Keratinocyte (primary cell): ENCODE data around the gene NOTCH1. TPM values are rescaled to one million over a fixed set of nuclear protein-coding genes. Genes with fewer than 3 reads are reported as not detected.

ENCODE experiments used
- DNase-seq: peaks from one replicate; pipeline ENCODE4 v3.0.0-alpha.2; 2011; ENCODE audit warnings: low read depth, missing footprints, low spot score
- FAIRE-seq: peaks from 2 replicates; lab custom pipeline; 2011; peaks lifted over from hg19 to GRCh38; lab: Jason Lieb, UNC
- H2AFZ ChIP-seq: 2 replicates; pipeline ENCODE4 v1.6.0; 2012; ENCODE audit warnings: low read length, control low read depth, inconsistent platforms; ENCODE audit not compliant: control insufficient read depth
- H3K27ac ChIP-seq: 2 replicates; pipeline ENCODE4 v1.5.1; 2011; ENCODE audit warnings: low read length; ENCODE audit not compliant: control insufficient read depth, insufficient read depth
- H3K27me3 ChIP-seq: 3 replicates; pipeline ENCODE4 v1.6.0; 2011; ENCODE audit warnings: low read length; ENCODE audit not compliant: control insufficient read depth, insufficient read depth; ENCODE audit errors: extremely low read depth
- H3K36me3 ChIP-seq, 2 experiments: 2 replicates in 1 of 2; 3 replicates in 1 of 2; pipeline ENCODE4 v1.5.1; 2011; ENCODE audit warnings: low read length in 2 of 2, mild to moderate bottlenecking in 1 of 2; ENCODE audit not compliant: control insufficient read depth in 2 of 2, insufficient read depth in 2 of 2; ENCODE audit errors: extremely low read depth in 1 of 2
- H3K4me1 ChIP-seq: 3 replicates; pipeline ENCODE4 v1.5.1; 2011; ENCODE audit warnings: low read length; ENCODE audit not compliant: control insufficient read depth, insufficient read depth; ENCODE audit errors: extremely low read depth
- H3K4me2 ChIP-seq: 3 replicates; pipeline ENCODE4 v1.6.0; 2011; ENCODE audit warnings: low read depth, low read length; ENCODE audit not compliant: control insufficient read depth, insufficient read depth; ENCODE audit errors: extremely low read depth
- H3K4me3 ChIP-seq, 3 experiments: fragments of 200-600 bp in 1 of 3; sonication (generic) in 1 of 3; 2 replicates in 2 of 3; 3 replicates in 1 of 3; pipeline ENCODE4 v1.5.1; 2011 to 2016; ENCODE audit warnings: low read length in 3 of 3, mild to moderate bottlenecking in 3 of 3, control low read depth in 2 of 3, inconsistent platforms in 1 of 3, low read depth in 1 of 3, mixed read lengths in 1 of 3, mixed run types in 1 of 3, moderate library complexity in 1 of 3; ENCODE audit not compliant: control insufficient read depth in 2 of 3, insufficient read depth in 2 of 3; ENCODE audit errors: extremely low read depth in 1 of 3
- H3K79me2 ChIP-seq: 2 replicates; pipeline ENCODE4 v1.6.0; 2012; ENCODE audit warnings: low read length; ENCODE audit not compliant: control insufficient read depth, insufficient read depth
- H3K9ac ChIP-seq: 3 replicates; pipeline ENCODE4 v1.6.0; 2011; ENCODE audit warnings: low read length; ENCODE audit not compliant: control insufficient read depth, insufficient read depth; ENCODE audit errors: extremely low read depth
- H3K9me1 ChIP-seq: 3 replicates; pipeline ENCODE4 v1.6.0; 2011; ENCODE audit warnings: low read length; ENCODE audit not compliant: control insufficient read depth, insufficient read depth; ENCODE audit errors: extremely low read depth
- H3K9me3 ChIP-seq: 2 replicates; pipeline ENCODE4 v1.5.1; 2012; ENCODE audit warnings: low read depth, low read length; ENCODE audit not compliant: control insufficient read depth
- H4K20me1 ChIP-seq: 3 replicates; pipeline ENCODE4 v1.6.0; 2011; ENCODE audit warnings: low read length; ENCODE audit not compliant: control insufficient read depth, insufficient read depth; ENCODE audit errors: extremely low read depth
- CTCF ChIP-seq, 3 experiments: IDR thresholded peaks in 1 of 3; conservative IDR thresholded peaks in 1 of 3; optimal IDR thresholded peaks in 1 of 3; 2 replicates in 2 of 3; 3 replicates in 1 of 3; pipeline versions ENCODE3 to v1.5.1; 2011; ENCODE audit warnings: low read length in 3 of 3, mild to moderate bottlenecking in 3 of 3, moderate library complexity in 2 of 3, control low read depth in 1 of 3, inconsistent platforms in 1 of 3; ENCODE audit not compliant: insufficient read depth in 2 of 3; ENCODE audit errors: extremely low read depth in 1 of 3
- EZH2 ChIP-seq: IDR thresholded peaks from one replicate; pipeline ENCODE4 v1.6.1; 2012; ENCODE audit warnings: inconsistent platforms, mild to moderate bottlenecking, low read length, moderate library complexity
- dilution Hi-C: fragments of 300-500 bp; cut with MboI; formaldehyde crosslinking; loops from one replicate; pipeline ENCODE4 v1.7.0; 2020; ENCODE audit warnings: low sequenced_read_pairs; ENCODE audit not compliant: extremely low pct_ligation_motif_present
- polyA plus RNA-seq, 5 experiments: library from polyadenylated mRNA; depleted of rRNA in 3 of 5; stranded (reverse) in 3 of 5; stranded (forward) in 1 of 5; unstranded in 1 of 5; fragments of >200 nt; gene quantifications; 1 replicate in 1 of 5; 2 replicates in 3 of 5; 3 replicates in 1 of 5; pipeline versions ENCODE4 v1.2.1 to v1.2.3, GENCODE V29; 2011 to 2012; ENCODE audit warnings: missing spikeins in 2 of 5, low read depth in 1 of 5, low replicate concordance in 1 of 5

NOTCH1 gene
- polyA plus RNA-seq, 1 donor (not counting 4 experiments of a cell fraction or from before 2014, with no cell fraction given), result 6.1 TPM

- no peak overlapping the region for H2AFZ ChIP-seq
Observed at GRCh38 chr9:136587145-136587943, 41.5 kb upstream of the NOTCH1 start.

DNA sequence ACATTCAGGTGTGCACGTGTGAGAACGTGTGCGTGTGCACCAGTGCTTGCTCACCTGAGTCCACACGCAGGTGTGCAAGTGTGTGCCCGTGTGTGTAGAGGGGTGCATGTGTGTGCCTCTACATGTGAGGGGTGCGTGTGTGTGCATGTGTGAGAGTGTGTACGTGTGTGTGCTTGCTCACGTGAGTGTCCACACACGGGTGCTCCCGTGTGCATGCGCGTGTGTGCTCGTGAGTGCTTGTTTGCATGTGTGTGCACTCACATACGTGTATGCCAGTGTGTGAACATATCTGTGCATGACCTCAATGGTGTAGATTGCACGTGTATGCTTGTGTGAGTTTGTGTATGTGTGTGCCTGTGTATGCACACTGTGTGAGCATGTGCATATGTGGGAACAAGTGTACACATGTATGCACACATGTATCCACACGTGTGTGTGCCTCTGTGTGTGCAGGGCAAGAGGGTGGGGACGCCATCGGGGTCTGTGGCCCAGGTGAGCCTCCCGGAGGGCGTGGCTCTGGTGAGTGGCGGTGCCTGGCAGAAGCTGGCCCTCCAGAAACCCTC lies 40.6 kb upstream of the NOTCH1 start:
- Histone ChIP-seq H3K4me1 (no peaks in the 10 kb centered on the region), H3K27me3 (peaks cover 48% of the 10 kb centered on the region), H3K79me2 (no peaks in the 10 kb centered on the region), H3K9me3 (no peaks in the 10 kb centered on the region), H3K9ac (no peak overlapping the region), H3K9me1 (no peaks in the 10 kb centered on the region), H2AFZ (no peak overlapping the region), H3K4me2 (no peak overlapping the region), H4K20me1 (no peaks in the 10 kb centered on the region), H3K27ac (no peak overlapping the region), H3K36me3 (no peaks in the 10 kb centered on the region), H3K4me3 (no peak overlapping the region)
- TF ChIP-seq CTCF (optimal IDR thresholded peaks at IDR 0.05 in 1 of 3, IDR thresholded peaks at IDR 0.05 in 1 of 3, conservative IDR thresholded peaks at IDR 0.05 in 1 of 3; ENCODE audit: extremely low read depth in 1 of 3, insufficient read depth in 2 of 3, low read length in 3 of 3) (no peak), EZH2 (no peak)
- FAIRE-seq (no peak), DNase-seq (no peak)
- dilution Hi-C loops, result no loop called here

More at GRCh38 chr9:136587145-136587943, 41.5 kb upstream of the NOTCH1 start:
- no peak overlapping the region for H3K9ac ChIP-seq
- H3K79me2 ChIP-seq, result no peaks in the 10 kb centered on the region
- dilution Hi-C loops, result no loop called here
- TF ChIP-seq CTCF (optimal IDR thresholded peaks at IDR 0.05 in 1 of 3, IDR thresholded peaks at IDR 0.05 in 1 of 3, conservative IDR thresholded peaks at IDR 0.05 in 1 of 3; ENCODE audit: extremely low read depth in 1 of 3, insufficient read depth in 2 of 3, low read length in 3 of 3), result no peak
- TF ChIP-seq EZH2, result no peak
- no peak overlapping the region for H3K4me3 ChIP-seq
- DNase-seq (no peak), FAIRE-seq (no peak)
- no peaks in the 10 kb centered on the region for H3K9me3 ChIP-seq
- no peaks in the 10 kb centered on the region for H3K4me1 ChIP-seq
- no peak overlapping the region for H3K4me2 ChIP-seq
- H4K20me1 ChIP-seq, result no peaks in the 10 kb centered on the region
- peaks cover 55% of the 10 kb centered on the region for H3K27me3 ChIP-seq
- H3K27ac ChIP-seq, result no peak overlapping the region
- H3K9me1 ChIP-seq, result no peaks in the 10 kb centered on the region
- H3K36me3 ChIP-seq, result no peaks in the 10 kb centered on the region
